Ascending aorta (tissue), 2 donors: Measurements from ENCODE around the gene LYRM4. TPM values are rescaled to one million over a fixed set of nuclear protein-coding genes. Genes with fewer than 3 reads are reported as not detected.

Experiments
- DNase-seq, 2 donors: peaks; one replicate each; pipeline ENCODE4 v3.0.0-alpha.2; 2019; ENCODE audit warnings: low spot score in 2 of 2
- H3K27ac ChIP-seq, 2 donors: fragments of 200-600 bp; sonication (generic); one replicate each; pipeline ENCODE4 v1.5.1; 2016 to 2017; ENCODE audit warnings: mild to moderate bottlenecking in 1 of 2
- H3K27me3 ChIP-seq: fragments of 200-600 bp; sonication (generic); one replicate; pipeline ENCODE4 v1.5.1; 2017
- H3K36me3 ChIP-seq, 2 donors: fragments of 200-600 bp; sonication (generic); one replicate each; pipeline ENCODE4 v1.5.1; 2016
- H3K4me1 ChIP-seq, 2 donors: fragments of 200-600 bp; sonication (generic); one replicate each; pipeline ENCODE4 v1.5.1; 2016 to 2017; ENCODE audit warnings: mild to moderate bottlenecking in 1 of 2
- H3K4me3 ChIP-seq, 2 donors: fragments of 200-600 bp; sonication (generic); one replicate each; pipeline ENCODE4 v1.5.1; 2016 to 2017; ENCODE audit warnings: mild to moderate bottlenecking in 1 of 2
- H3K9me3 ChIP-seq, 2 donors: fragments of 200-600 bp; sonication (generic); one replicate each; pipeline ENCODE4 v1.5.1; 2016
- CTCF ChIP-seq, 3 experiments: fragments of 200-600 bp in 2 of 3; fragments of 450-650 bp in 1 of 3; sonication (generic) in 2 of 3; IDR thresholded peaks; one replicate each; pipeline ENCODE4 v1.5.1; 2016 to 2019; ENCODE audit warnings: antibody characterized with exemption in 3 of 3, mild to moderate bottlenecking in 1 of 3, moderate library complexity in 1 of 3
- intact Hi-C: fragments of 100-400 bp; cut with DNase I; formaldehyde crosslinking; loops from one replicate; pipeline ENCODE4 v1.15.1; 2023
- total RNA-seq: library from RNA; depleted of rRNA; stranded (reverse); fragments of >200 nt; gene quantifications from one replicate; pipeline ENCODE4 v1.1.0, GENCODE V29; 2016

The LYRM4 gene
- total RNA-seq, 1 donor from 2014 or later = 10.5 TPM

DNA sequence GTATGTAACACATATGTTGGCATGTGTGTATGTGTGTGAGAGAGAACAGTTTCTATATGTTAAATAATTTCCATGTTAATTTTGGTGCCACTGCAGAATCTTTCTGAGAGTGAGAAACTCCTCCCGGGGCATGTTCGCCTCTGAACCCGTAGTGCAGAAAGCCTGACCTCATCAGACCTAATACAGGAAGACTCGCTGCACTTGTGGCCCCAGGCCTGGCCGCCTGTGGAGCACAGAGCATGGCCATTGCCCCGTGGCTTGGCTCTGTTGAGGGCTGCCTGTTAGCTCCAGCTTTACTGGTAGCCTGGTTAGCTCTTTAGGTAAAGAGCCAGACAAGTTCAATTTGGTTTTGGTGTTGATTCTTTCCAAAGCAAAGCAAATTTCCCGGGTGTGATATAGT is 26.0 kb upstream of the LYRM4 start:
- Histone ChIP-seq H3K27ac (no peak overlapping the region), H3K9me3 (no peaks in the 10 kb centered on the region)
- TF ChIP-seq CTCF (IDR thresholded peaks at IDR 0.05) = no peak

DNA sequence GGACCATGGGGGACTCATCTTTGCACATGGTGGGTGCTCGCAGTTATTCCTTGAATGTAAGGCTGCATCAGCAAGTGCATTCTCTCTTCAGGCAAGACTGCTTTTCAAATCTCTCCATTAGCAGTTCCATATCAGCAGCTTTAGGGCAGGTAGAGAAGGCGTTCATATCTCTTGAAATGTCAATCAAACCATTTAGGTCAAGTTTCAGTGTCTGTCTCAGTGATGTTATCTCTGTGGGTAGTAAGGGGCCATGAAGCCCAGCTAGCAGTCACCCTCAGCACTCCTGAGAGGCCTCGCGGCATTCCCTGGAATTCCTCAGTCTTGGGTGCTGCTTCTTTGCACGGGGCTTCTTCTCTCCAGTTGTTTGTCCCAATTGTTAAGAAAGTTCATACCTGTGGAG is 24.8 kb upstream of the LYRM4 start:
- H3K27ac ChIP-seq = no peak overlapping the region
- H3K9me3 ChIP-seq = no peaks in the 10 kb centered on the region
- H3K4me1 ChIP-seq = no peaks in the 10 kb centered on the region
- no peak overlapping the region for H3K4me3 ChIP-seq
- intact Hi-C loops = no loop called here
- no peaks in the 10 kb centered on the region for H3K36me3 ChIP-seq
- no peaks in the 10 kb centered on the region for H3K27me3 ChIP-seq
- DNase-seq = no peak
- no peak for TF ChIP-seq CTCF (IDR thresholded peaks at IDR 0.05)

More for the DNA sequence above, 26.0 kb upstream of the LYRM4 start:
- no peak for DNase-seq
- intact Hi-C loops = no loop called here
- no peaks in the 10 kb centered on the region for H3K36me3 ChIP-seq
- no peaks in the 10 kb centered on the region for H3K27me3 ChIP-seq
- no peak overlapping the region for H3K4me3 ChIP-seq
- H3K4me1 ChIP-seq = no peaks in the 10 kb centered on the region

DNA sequence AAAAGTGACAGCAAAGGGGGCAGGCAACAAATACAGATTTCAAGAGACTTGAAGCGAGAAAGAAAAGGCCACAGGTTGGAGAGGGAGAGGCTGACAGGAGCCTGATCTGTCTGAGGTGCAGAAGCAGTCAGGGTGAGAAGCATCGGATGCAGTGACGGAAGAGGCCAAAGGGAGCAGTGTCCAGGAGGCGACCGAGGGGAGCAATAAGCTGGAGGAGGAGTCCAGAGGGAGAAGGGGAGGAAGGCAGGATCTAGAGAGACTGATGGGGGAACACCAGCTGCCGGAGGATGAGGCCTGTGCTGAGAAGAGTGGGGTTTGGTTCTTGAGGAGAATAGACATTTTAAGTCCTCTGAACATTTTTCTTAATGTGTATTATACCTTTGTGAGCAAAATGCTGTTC is 24.3 kb upstream of the LYRM4 start:
- Histone ChIP-seq H3K9me3 (no peaks in the 10 kb centered on the region), H3K27me3 (no peaks in the 10 kb centered on the region), H3K4me3 (no peak overlapping the region), H3K27ac (no peak overlapping the region), H3K4me1 (no peaks in the 10 kb centered on the region), H3K36me3 (no peaks in the 10 kb centered on the region)
- no peak for TF ChIP-seq CTCF (IDR thresholded peaks at IDR 0.05)
- intact Hi-C loops = no loop called here
- DNase-seq = no peak

DNA sequence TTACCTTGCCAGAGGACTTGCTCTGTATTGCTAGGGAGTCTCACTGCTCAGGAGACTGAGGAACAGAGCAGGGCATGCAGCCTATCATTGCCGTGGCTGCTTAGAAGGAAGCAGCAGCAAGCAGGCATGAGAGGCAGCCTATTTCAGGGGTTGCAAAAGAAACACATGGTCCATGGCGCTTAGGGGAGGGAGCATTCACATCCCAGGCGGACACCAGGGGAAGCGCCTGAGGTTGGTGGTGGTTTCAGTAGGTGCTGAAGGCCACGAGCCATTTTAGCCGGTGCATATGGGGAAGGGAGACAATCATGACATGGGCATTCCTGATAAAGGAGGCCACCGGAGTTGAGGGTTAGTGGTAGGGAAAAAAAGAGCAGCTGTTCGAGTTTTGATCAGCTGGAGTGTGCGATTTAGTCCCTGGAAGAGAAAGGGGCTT is 21.5 kb upstream of the LYRM4 start:
- intact Hi-C loops = no loop called here
- no peaks in the 10 kb centered on the region for H3K9me3 ChIP-seq
- no peak overlapping the region for H3K4me3 ChIP-seq
- DNase-seq = no peak
- H3K27ac ChIP-seq = no peak overlapping the region
- H3K36me3 ChIP-seq = no peaks in the 10 kb centered on the region
- no peak for TF ChIP-seq CTCF (IDR thresholded peaks at IDR 0.05)
- no peaks in the 10 kb centered on the region for H3K27me3 ChIP-seq
- H3K4me1 ChIP-seq = no peaks in the 10 kb centered on the region

DNA sequence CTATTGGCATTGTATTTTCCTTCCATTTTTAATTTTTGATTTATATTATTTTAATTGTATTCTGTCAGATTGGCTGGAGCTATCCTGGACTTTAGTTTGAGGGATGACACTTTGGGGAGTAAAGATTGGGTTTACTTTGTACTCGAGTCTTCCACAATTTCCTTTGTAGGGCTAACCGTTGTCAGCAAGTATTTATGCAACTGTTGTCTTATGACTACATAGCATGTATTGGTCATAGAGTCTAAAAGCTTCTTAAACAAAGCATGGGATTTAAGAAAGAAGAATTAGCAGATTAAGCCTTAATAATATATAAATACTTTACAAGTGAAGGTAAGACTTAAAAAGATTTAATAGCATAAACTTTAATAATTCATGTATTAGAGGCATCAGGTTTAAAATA is 20.2 kb upstream of the LYRM4 start:
- Histone ChIP-seq H3K4me3 (no peak overlapping the region), H3K27ac (no peak overlapping the region), H3K27me3 (no peaks in the 10 kb centered on the region), H3K4me1 (no peaks in the 10 kb centered on the region), H3K9me3 (no peaks in the 10 kb centered on the region), H3K36me3 (no peaks in the 10 kb centered on the region)
- intact Hi-C loops = no loop called here
- no peak for DNase-seq
- TF ChIP-seq CTCF (IDR thresholded peaks at IDR 0.05) = no peak

GRCh38 chr6:5279891-5280338 is 19.2 kb upstream of the LYRM4 start:
- H3K27me3 ChIP-seq = no peaks in the 10 kb centered on the region
- no peak for DNase-seq
- no peaks in the 10 kb centered on the region for H3K4me1 ChIP-seq
- H3K27ac ChIP-seq = no peak overlapping the region
- H3K9me3 ChIP-seq = no peaks in the 10 kb centered on the region
- intact Hi-C loops = no loop called here
- no peaks in the 10 kb centered on the region for H3K36me3 ChIP-seq
- no peak for TF ChIP-seq CTCF (IDR thresholded peaks at IDR 0.05)
- no peak overlapping the region for H3K4me3 ChIP-seq
